ENCODE results near the gene MEOX1.

The MEOX1 gene

GRCh38 chr17:43627653-43628052 lies 34.1 kb downstream of the MEOX1 start:
- Histone ChIP-seq H3K9ac (ENCODE audit: low read length) (no peak overlapping the region), H3K4me2 (ENCODE audit: low read depth, low read length, poor library complexity, severe bottlenecking) (no peak overlapping the region), H3F3A (ENCODE audit: insufficient read depth) (no peaks in the 10 kb centered on the region), H3K79me2 (ENCODE audit: insufficient read depth, low read length) (no peaks in the 10 kb centered on the region), H3K4me3 (ENCODE audit: insufficient read depth, low read length, poor library complexity, severe bottlenecking) (no peak overlapping the region), H2AFZ (ENCODE audit: low read depth, low read length, severe bottlenecking) (no peak overlapping the region), H3K27me3 (ENCODE audit: low read length) (no peaks in the 10 kb centered on the region), H4K20me1 (ENCODE audit: low read depth, low read length) (no peaks in the 10 kb centered on the region), H3K27ac (ENCODE audit: low read depth, low read length) (no peak overlapping the region), H3K9me3 (ENCODE audit: insufficient read depth, low read length) (no peaks in the 10 kb centered on the region), H3K9me2 (replicated peaks; ENCODE audit: insufficient read depth, low read length) (no peaks in the 10 kb centered on the region), H3K36me3 (ENCODE audit: low read length) (no peaks in the 10 kb centered on the region)
- TF ChIP-seq EZH2phosphoT487 (conservative IDR thresholded peaks at IDR 0.05; ENCODE audit: low read length) (no peak), CTCF (IDR thresholded peaks at IDR 0.05; ENCODE audit: insufficient read depth, low read length, poor library complexity, severe bottlenecking) (no peak)

GRCh38 chr17:43626023-43626422 lies 35.7 kb downstream of the MEOX1 start:
- H3K79me2 ChIP-seq (ENCODE audit: insufficient read depth, low read length): no peaks in the 10 kb centered on the region
- TF ChIP-seq EZH2phosphoT487 (conservative IDR thresholded peaks at IDR 0.05; ENCODE audit: low read length): no peak
- no peak for TF ChIP-seq CTCF (IDR thresholded peaks at IDR 0.05; ENCODE audit: insufficient read depth, low read length, poor library complexity, severe bottlenecking)
- no peaks in the 10 kb centered on the region for H3K36me3 ChIP-seq (ENCODE audit: low read length)
- H4K20me1 ChIP-seq (ENCODE audit: low read depth, low read length): no peaks in the 10 kb centered on the region
- no peaks in the 10 kb centered on the region for H3K27me3 ChIP-seq (ENCODE audit: low read length)
- H3K9me3 ChIP-seq (ENCODE audit: insufficient read depth, low read length): no peaks in the 10 kb centered on the region
- no peak overlapping the region for H3K4me3 ChIP-seq (ENCODE audit: insufficient read depth, low read length, poor library complexity, severe bottlenecking)
- no peaks in the 10 kb centered on the region for H3F3A ChIP-seq (ENCODE audit: insufficient read depth)
- no peak overlapping the region for H3K27ac ChIP-seq (ENCODE audit: low read depth, low read length)
- no peaks in the 10 kb centered on the region for H3K9me2 ChIP-seq (replicated peaks; ENCODE audit: insufficient read depth, low read length)
- H2AFZ ChIP-seq (ENCODE audit: low read depth, low read length, severe bottlenecking): no peak overlapping the region
- no peak overlapping the region for H3K9ac ChIP-seq (ENCODE audit: low read length)
- no peak overlapping the region for H3K4me2 ChIP-seq (ENCODE audit: low read depth, low read length, poor library complexity, severe bottlenecking)

- H3K9me2 ChIP-seq (replicated peaks; ENCODE audit: insufficient read depth, low read length): no peaks in the 10 kb centered on the region
- no peaks in the 10 kb centered on the region for H3F3A ChIP-seq (ENCODE audit: insufficient read depth)
- no peak for TF ChIP-seq EZH2phosphoT487 (conservative IDR thresholded peaks at IDR 0.05; ENCODE audit: low read length)
- no peak for TF ChIP-seq CTCF (IDR thresholded peaks at IDR 0.05; ENCODE audit: insufficient read depth, low read length, poor library complexity, severe bottlenecking)
- no peaks in the 10 kb centered on the region for H3K9me3 ChIP-seq (ENCODE audit: insufficient read depth, low read length)
- H3K27ac ChIP-seq (ENCODE audit: low read depth, low read length): no peak overlapping the region
- no peak overlapping the region for H3K9ac ChIP-seq (ENCODE audit: low read length)
- no peak overlapping the region for H2AFZ ChIP-seq (ENCODE audit: low read depth, low read length, severe bottlenecking)
- H3K36me3 ChIP-seq (ENCODE audit: low read length): no peaks in the 10 kb centered on the region
- H3K79me2 ChIP-seq (ENCODE audit: insufficient read depth, low read length): no peaks in the 10 kb centered on the region
- no peaks in the 10 kb centered on the region for H4K20me1 ChIP-seq (ENCODE audit: low read depth, low read length)
- H3K4me3 ChIP-seq (ENCODE audit: insufficient read depth, low read length, poor library complexity, severe bottlenecking): no peak overlapping the region
- H3K27me3 ChIP-seq (ENCODE audit: low read length): no peaks in the 10 kb centered on the region
- H3K4me2 ChIP-seq (ENCODE audit: low read depth, low read length, poor library complexity, severe bottlenecking): no peak overlapping the region
Measured at GRCh38 chr17:43625606-43626005, 36.1 kb downstream of the MEOX1 start.

Data from SU-DHL-6 (cell line).